ENCODE data around the gene MPZL3. TPM values are rescaled to one million over a fixed set of nuclear protein-coding genes. Genes with fewer than 3 reads are reported as not detected.

MPZL3 gene
- total RNA-seq, 1 experiment from 2014 or later, result 16.8 TPM

GRCh38 chr11:118222437-118222836 lies 29.7 kb downstream of the MPZL3 start:
- no peaks in the 10 kb centered on the region for H3K79me2 ChIP-seq (ENCODE audit: low read depth)
- no peaks in the 10 kb centered on the region for H3F3A ChIP-seq (ENCODE audit: insufficient read depth, low read depth)
- intact Hi-C loops (cut with micrococcal nuclease; ENCODE audit: unreplicated experiment), result no loop called here
- H3K4me3 ChIP-seq, result no peak overlapping the region
- no peaks in the 10 kb centered on the region for H4K20me1 ChIP-seq (ENCODE audit: insufficient read depth)
- H3K27ac ChIP-seq, result no peak overlapping the region
- no peak for DNase-seq
- ChIA-PET POLR2A (ENCODE audit: unreplicated experiment) (no interaction called here), CTCF (interaction anchor here (0.6 to 0.7 kb wide), 2 partner anchors 24 to 73 kb away, joined by 4 read pairs; no protein-coding TSS in a partner anchor)
- TF ChIP-seq, protein P1, sequence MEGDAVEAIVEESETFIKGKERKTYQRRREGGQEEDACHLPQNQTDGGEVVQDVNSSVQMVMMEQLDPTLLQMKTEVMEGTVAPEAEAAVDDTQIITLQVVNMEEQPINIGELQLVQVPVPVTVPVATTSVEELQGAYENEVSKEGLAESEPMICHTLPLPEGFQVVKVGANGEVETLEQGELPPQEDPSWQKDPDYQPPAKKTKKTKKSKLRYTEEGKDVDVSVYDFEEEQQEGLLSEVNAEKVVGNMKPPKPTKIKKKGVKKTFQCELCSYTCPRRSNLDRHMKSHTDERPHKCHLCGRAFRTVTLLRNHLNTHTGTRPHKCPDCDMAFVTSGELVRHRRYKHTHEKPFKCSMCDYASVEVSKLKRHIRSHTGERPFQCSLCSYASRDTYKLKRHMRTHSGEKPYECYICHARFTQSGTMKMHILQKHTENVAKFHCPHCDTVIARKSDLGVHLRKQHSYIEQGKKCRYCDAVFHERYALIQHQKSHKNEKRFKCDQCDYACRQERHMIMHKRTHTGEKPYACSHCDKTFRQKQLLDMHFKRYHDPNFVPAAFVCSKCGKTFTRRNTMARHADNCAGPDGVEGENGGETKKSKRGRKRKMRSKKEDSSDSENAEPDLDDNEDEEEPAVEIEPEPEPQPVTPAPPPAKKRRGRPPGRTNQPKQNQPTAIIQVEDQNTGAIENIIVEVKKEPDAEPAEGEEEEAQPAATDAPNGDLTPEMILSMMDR (conservative IDR thresholded peaks at IDR 0.05), result no peak
- TF ChIP-seq EZH2 (IDR thresholded peaks at IDR 0.05; ENCODE audit: low read depth), result no peak
- H3K4me1 ChIP-seq (replicated peaks; ENCODE audit: insufficient read depth), result no peaks in the 10 kb centered on the region
- H3K27me3 ChIP-seq (ENCODE audit: insufficient read depth, low read depth), result no peaks in the 10 kb centered on the region
- H3K4me2 ChIP-seq, result no peak overlapping the region
- H3K9me3 ChIP-seq (ENCODE audit: insufficient read depth, low read depth), result no peaks in the 10 kb centered on the region
- BruUV-seq (replicated peaks), result no TSS peak
- no peaks in the 10 kb centered on the region; the same call in 1 of the 2 replicates for H3K36me3 ChIP-seq (ENCODE audit: low read depth)
- H3K9me2 ChIP-seq (ENCODE audit: insufficient read depth), result no peaks in the 10 kb centered on the region
- H2AFZ ChIP-seq, result no peak overlapping the region

DNA sequence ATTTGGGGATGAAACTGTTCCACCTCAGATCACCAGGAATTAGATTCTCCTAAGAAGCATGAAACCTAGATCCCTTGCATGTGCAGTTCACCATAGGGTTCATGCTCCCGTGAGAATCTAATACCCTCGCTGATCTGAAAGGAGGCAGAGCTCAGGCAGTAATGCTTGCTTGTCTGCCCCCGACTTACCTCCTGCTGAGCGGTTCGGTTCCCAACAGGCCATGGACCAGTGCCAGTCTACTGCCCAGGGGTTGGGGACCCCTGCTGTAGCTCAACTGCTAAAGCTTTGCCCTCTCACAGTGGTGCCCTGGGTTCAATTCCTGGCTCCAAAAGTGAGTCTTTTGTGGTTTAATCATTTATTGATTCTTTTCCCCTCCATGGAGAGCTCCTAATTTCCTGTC lies 30.7 kb downstream of the MPZL3 start:
- Histone ChIP-seq H3K4me2 (no peak overlapping the region), H3K4me3 (no peak overlapping the region), H3F3A (ENCODE audit: insufficient read depth, low read depth) (no peaks in the 10 kb centered on the region), H4K20me1 (ENCODE audit: insufficient read depth) (no peaks in the 10 kb centered on the region), H3K36me3 (ENCODE audit: low read depth) (no peaks in the 10 kb centered on the region; the same call in 1 of the 2 replicates), H3K79me2 (ENCODE audit: low read depth) (no peaks in the 10 kb centered on the region), H3K4me1 (replicated peaks; ENCODE audit: insufficient read depth) (no peaks in the 10 kb centered on the region), H3K9me3 (ENCODE audit: insufficient read depth, low read depth) (no peaks in the 10 kb centered on the region), H2AFZ (no peak overlapping the region), H3K27ac (no peak overlapping the region), H3K9me2 (ENCODE audit: insufficient read depth) (no peaks in the 10 kb centered on the region), H3K27me3 (ENCODE audit: insufficient read depth, low read depth) (no peaks in the 10 kb centered on the region)
- TF ChIP-seq EZH2 (IDR thresholded peaks at IDR 0.05; ENCODE audit: low read depth), result no peak
- TF ChIP-seq, protein P1 (conservative IDR thresholded peaks at IDR 0.05), result no peak
- POLR2A ChIA-PET (ENCODE audit: unreplicated experiment), result no interaction called here
- intact Hi-C loops (cut with micrococcal nuclease; ENCODE audit: unreplicated experiment), result no loop called here
- CTCF ChIA-PET, result no interaction called here
- no TSS peak for BruUV-seq (replicated peaks)
- no peak for DNase-seq

GRCh38 chr11:118219732-118220131 lies 32.4 kb downstream of the MPZL3 start:
- no peaks in the 10 kb centered on the region for H3K36me3 ChIP-seq (ENCODE audit: low read depth)
- no peak overlapping the region for H3K4me2 ChIP-seq
- no peak overlapping the region for H2AFZ ChIP-seq
- TF ChIP-seq, protein P1 (conservative IDR thresholded peaks at IDR 0.05), result no peak
- TF ChIP-seq EZH2 (IDR thresholded peaks at IDR 0.05; ENCODE audit: low read depth), result no peak
- ChIA-PET CTCF (no interaction called here), POLR2A (ENCODE audit: unreplicated experiment) (no interaction called here)
- no peaks in the 10 kb centered on the region for H3K9me3 ChIP-seq (ENCODE audit: insufficient read depth, low read depth)
- H3K79me2 ChIP-seq (ENCODE audit: low read depth), result no peaks in the 10 kb centered on the region
- H3K9me2 ChIP-seq (ENCODE audit: insufficient read depth), result no peaks in the 10 kb centered on the region
- no TSS peak for BruUV-seq (replicated peaks)
- DNase-seq, result no peak
- H3K27ac ChIP-seq, result no peak overlapping the region
- no peaks in the 10 kb centered on the region for H4K20me1 ChIP-seq (ENCODE audit: insufficient read depth)
- no peak overlapping the region for H3K4me3 ChIP-seq
- no peaks in the 10 kb centered on the region for H3K27me3 ChIP-seq (ENCODE audit: insufficient read depth, low read depth)
- H3F3A ChIP-seq (ENCODE audit: insufficient read depth, low read depth), result no peaks in the 10 kb centered on the region
- no peaks in the 10 kb centered on the region for H3K4me1 ChIP-seq (replicated peaks; ENCODE audit: insufficient read depth)
- intact Hi-C loops (cut with micrococcal nuclease; ENCODE audit: unreplicated experiment), result no loop called here

Data from PC-9 (cell line).